Endodermal cell (in vitro differentiated cells): Measurements from ENCODE around the gene RCN1. TPM values are rescaled to one million over a fixed set of nuclear protein-coding genes. Genes with fewer than 3 reads are reported as not detected.

Source experiments
- DNase-seq: peaks from one replicate; pipeline ENCODE4 v3.0.0-alpha.2; 2017
- H3K27ac ChIP-seq: 2 replicates; pipeline ENCODE4 v1.5.1; 2013; ENCODE audit warnings: mild to moderate bottlenecking, low read depth, low read length, moderate library complexity
- H3K27me3 ChIP-seq: 2 replicates; pipeline ENCODE4 v1.6.1; 2013; ENCODE audit warnings: mild to moderate bottlenecking, low read length, moderate library complexity; ENCODE audit not compliant: insufficient read depth, control insufficient read depth, poor library complexity, severe bottlenecking
- H3K36me3 ChIP-seq: 2 replicates; pipeline ENCODE4 v1.7.0; 2013; ENCODE audit warnings: mild to moderate bottlenecking, low read length, moderate library complexity; ENCODE audit not compliant: control insufficient read depth, insufficient read depth
- H3K4me1 ChIP-seq: one replicate; pipeline ENCODE4 v1.7.0; 2013; ENCODE audit warnings: low read length; ENCODE audit not compliant: control insufficient read depth, insufficient read depth
- H3K4me3 ChIP-seq: 2 replicates; pipeline ENCODE4 v1.5.1; 2013; ENCODE audit warnings: mild to moderate bottlenecking, low read length, moderate library complexity
- H3K9ac ChIP-seq: 2 replicates; pipeline ENCODE4 v1.6.1; 2013; ENCODE audit warnings: mild to moderate bottlenecking, low read length, moderate library complexity; ENCODE audit not compliant: poor library complexity, severe bottlenecking; ENCODE audit errors: extremely low read depth
- H3K9me3 ChIP-seq: 2 replicates; pipeline ENCODE4 v1.6.1; 2013; ENCODE audit warnings: mild to moderate bottlenecking, low read length, moderate library complexity; ENCODE audit not compliant: control insufficient read depth
- H3K27ac Mint-ChIP-seq: 2 replicates; pipeline ENCODE4 v1.8.0; 2020; ENCODE audit warnings: mixed read lengths
- H3K27me3 Mint-ChIP-seq: 2 replicates; pipeline ENCODE4 v1.8.0; 2021; ENCODE audit warnings: mild to moderate bottlenecking, mixed read lengths; ENCODE audit not compliant: insufficient read depth
- H3K36me3 Mint-ChIP-seq: 2 replicates; pipeline ENCODE4 v1.8.0; 2020; ENCODE audit warnings: low read depth, mixed read lengths
- H3K4me1 Mint-ChIP-seq: 2 replicates; pipeline ENCODE4 v1.8.0; 2020; ENCODE audit warnings: mixed read lengths
- H3K4me3 Mint-ChIP-seq: 2 replicates; pipeline ENCODE4 v1.8.0; 2020; ENCODE audit warnings: mild to moderate bottlenecking, moderate library complexity, mixed read lengths
- H3K9me3 Mint-ChIP-seq: 2 replicates; pipeline ENCODE4 v1.8.0; 2020; ENCODE audit warnings: mild to moderate bottlenecking, mixed read lengths
- WGBS, 2 experiments: methylation state at CpG; one replicate each; pipeline versions ENCODE4 v1.1.5 to v1.1.7; 2013; ENCODE audit warnings: missing lambda C conversion rate in 2 of 2, mixed read lengths in 1 of 2; ENCODE audit not compliant: insufficient coverage in 1 of 2, insufficient read length in 1 of 2; 5-methylcytosine and 5-hydroxymethylcytosine counted together
- total RNA-seq, 2 donors: library from RNA; stranded (reverse); fragmentation: NEBNext Ultra II Directional in 1 of 2; extraction: Animal tissue kit (Norgen Biotek cat#: 25700) in 1 of 2; gene quantifications; 2 replicates in 1 of 2; 3 replicates in 1 of 2; pipeline ENCODE4 v1.2.1, GENCODE V29; 2021
- TF ChIP-seq, protein P1 (sequence below): fragments of 200-600 bp; sonication (generic); conservative IDR thresholded peaks from 2 replicates; pipeline ENCODE4 v1.5.0; 2021; ENCODE audit warnings: antibody characterized with exemption, mild to moderate bottlenecking

RCN1 gene
- total RNA-seq, 2 donors from 2014 or later, result 99.5 to 136 TPM

DNA sequence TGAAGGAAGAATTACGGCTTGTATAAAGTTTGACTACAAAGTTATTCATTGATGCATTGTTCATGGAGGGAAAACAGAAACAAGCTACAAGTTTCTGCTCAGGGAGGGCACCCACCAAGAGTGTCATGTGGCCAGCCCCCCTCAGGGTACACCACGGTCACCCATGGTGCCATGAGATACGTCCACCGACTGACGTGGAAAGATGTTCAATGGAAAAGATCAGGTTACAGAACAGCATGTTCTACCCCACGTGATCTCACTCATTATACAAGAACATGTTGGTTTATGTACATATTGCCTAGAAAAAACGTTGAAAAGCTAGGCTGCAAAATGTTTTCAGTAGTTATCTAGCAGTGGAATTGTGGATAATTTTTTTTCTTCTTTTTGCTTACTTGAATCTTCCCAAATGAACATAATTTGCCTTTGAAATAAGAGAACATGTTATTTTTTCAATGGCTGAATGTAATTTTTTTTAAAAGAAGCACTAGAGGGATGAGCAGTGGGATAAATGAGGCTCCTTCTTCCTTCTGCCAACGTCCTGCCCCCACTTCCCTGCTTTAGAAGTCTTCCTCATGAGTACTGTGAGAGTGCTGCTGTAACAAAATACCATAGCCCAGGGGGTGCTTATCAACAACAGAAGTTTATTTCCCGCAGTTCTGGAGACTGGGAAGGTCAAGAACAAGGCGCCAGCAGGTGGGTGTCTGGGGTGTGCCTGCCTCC is 22.5 kb downstream of the RCN1 start:
- no peaks in the 10 kb centered on the region for H3K36me3 Mint-ChIP-seq
- TF ChIP-seq, protein P1, sequence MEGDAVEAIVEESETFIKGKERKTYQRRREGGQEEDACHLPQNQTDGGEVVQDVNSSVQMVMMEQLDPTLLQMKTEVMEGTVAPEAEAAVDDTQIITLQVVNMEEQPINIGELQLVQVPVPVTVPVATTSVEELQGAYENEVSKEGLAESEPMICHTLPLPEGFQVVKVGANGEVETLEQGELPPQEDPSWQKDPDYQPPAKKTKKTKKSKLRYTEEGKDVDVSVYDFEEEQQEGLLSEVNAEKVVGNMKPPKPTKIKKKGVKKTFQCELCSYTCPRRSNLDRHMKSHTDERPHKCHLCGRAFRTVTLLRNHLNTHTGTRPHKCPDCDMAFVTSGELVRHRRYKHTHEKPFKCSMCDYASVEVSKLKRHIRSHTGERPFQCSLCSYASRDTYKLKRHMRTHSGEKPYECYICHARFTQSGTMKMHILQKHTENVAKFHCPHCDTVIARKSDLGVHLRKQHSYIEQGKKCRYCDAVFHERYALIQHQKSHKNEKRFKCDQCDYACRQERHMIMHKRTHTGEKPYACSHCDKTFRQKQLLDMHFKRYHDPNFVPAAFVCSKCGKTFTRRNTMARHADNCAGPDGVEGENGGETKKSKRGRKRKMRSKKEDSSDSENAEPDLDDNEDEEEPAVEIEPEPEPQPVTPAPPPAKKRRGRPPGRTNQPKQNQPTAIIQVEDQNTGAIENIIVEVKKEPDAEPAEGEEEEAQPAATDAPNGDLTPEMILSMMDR, result no peak
- no peaks in the 10 kb centered on the region for H3K27me3 ChIP-seq
- H3K9me3 ChIP-seq, result no peaks in the 10 kb centered on the region
- H3K27ac ChIP-seq, result no peak overlapping the region
- peaks cover 4% of the 10 kb centered on the region for H3K4me1 Mint-ChIP-seq
- no peaks in the 10 kb centered on the region for H3K9me3 Mint-ChIP-seq
- no peak overlapping the region for H3K4me3 ChIP-seq
- 77 to 89% methylated on average over 7 to 8 of the region's 10 CpGs for WGBS, 2 experiments
- H3K27me3 Mint-ChIP-seq, result peaks cover 2% of the 10 kb centered on the region
- no peaks in the 10 kb centered on the region for H3K4me1 ChIP-seq
- peak; percentile 69 for DNase-seq
- no peak overlapping the region for H3K9ac ChIP-seq
- H3K27ac Mint-ChIP-seq, result no peak overlapping the region
- H3K4me3 Mint-ChIP-seq, result no peak overlapping the region
- no peaks in the 10 kb centered on the region for H3K36me3 ChIP-seq

DNA sequence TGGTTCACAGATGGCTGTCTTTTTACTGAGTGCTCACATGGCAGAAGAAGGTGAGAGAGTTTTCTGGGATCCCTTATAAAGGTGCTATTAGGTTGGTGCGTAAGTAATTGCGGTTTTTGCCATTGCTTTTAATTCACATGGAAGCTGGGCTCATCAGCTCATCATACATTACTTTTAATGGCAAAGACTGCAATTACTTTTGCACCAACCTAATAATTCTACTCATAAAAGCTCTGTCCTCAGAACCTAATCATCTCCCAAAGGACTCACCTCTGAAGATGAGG is 23.0 kb downstream of the RCN1 start:
- no peaks in the 10 kb centered on the region for H3K27me3 ChIP-seq
- no peak for DNase-seq
- no peaks in the 10 kb centered on the region for H3K9me3 ChIP-seq
- Mint-ChIP-seq H3K27me3 (peaks cover 2% of the 10 kb centered on the region), H3K27ac (no peak overlapping the region), H3K9me3 (no peaks in the 10 kb centered on the region), H3K36me3 (no peaks in the 10 kb centered on the region), H3K4me1 (peaks cover 4% of the 10 kb centered on the region), H3K4me3 (no peak overlapping the region)
- 90 to 100% methylated on average over 2 of the region's 2 CpGs for WGBS, 2 experiments
- H3K27ac ChIP-seq, result no peak overlapping the region
- H3K4me3 ChIP-seq, result no peak overlapping the region
- no peak overlapping the region for H3K9ac ChIP-seq
- H3K36me3 ChIP-seq, result no peaks in the 10 kb centered on the region
- TF ChIP-seq, protein P1, result no peak
- H3K4me1 ChIP-seq, result no peaks in the 10 kb centered on the region

DNA sequence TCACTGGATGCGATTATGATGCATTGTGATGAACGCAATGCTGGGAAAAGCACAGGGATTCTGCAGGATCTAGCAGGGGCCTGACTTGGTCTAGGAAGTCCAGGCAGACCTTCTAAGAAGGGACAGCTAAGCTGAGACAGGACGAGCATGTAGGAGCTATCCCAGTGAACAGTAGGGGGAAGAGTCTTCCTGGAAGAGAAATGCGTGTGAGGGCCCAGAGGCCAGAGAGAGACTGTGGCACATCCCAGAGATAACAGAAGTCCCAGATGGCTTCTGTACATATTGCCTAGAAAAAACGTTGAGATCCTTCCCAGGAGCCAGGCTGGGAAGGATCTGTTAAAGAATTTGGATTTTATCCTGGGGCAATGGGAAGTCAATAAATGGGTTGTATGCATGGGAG is 24.6 kb downstream of the RCN1 start:
- H3K27me3 Mint-ChIP-seq, result peaks cover 4% of the 10 kb centered on the region
- H3K36me3 Mint-ChIP-seq, result no peaks in the 10 kb centered on the region
- no peak for DNase-seq
- H3K36me3 ChIP-seq, result no peaks in the 10 kb centered on the region
- TF ChIP-seq, protein P1, result peak; percentile 42
- no peaks in the 10 kb centered on the region for H3K9me3 ChIP-seq
- no peaks in the 10 kb centered on the region for H3K4me1 ChIP-seq
- H3K27me3 ChIP-seq, result peaks cover 5% of the 10 kb centered on the region
- H3K4me3 Mint-ChIP-seq, result no peak overlapping the region
- H3K27ac ChIP-seq, result no peak overlapping the region
- no peak overlapping the region for H3K27ac Mint-ChIP-seq
- H3K9me3 Mint-ChIP-seq, result no peaks in the 10 kb centered on the region
- H3K4me1 Mint-ChIP-seq, result peaks cover 4% of the 10 kb centered on the region
- H3K9ac ChIP-seq, result no peak overlapping the region
- WGBS, 2 experiments, result 88% methylated on average over 5 of the region's 5 CpGs
- H3K4me3 ChIP-seq, result no peak overlapping the region
